H4 (cell line): ENCODE data around the gene ALDH3A2. TPM values are rescaled to one million over a fixed set of nuclear protein-coding genes. Genes with fewer than 3 reads are reported as not detected.

Experiments
- DNase-seq: peaks from one replicate; pipeline ENCODE4 v3.0.0-alpha.2; 2015; ENCODE audit warnings: low spot score
- total RNA-seq: library from RNA; depleted of rRNA; stranded (reverse); fragments of >200 nt; shearing (Covaris generic); gene quantifications from 2 replicates; pipeline ENCODE4 v1.2.3, GENCODE V29; 2014; rRNA removed

Gene ALDH3A2
- total RNA-seq, 1 experiment from 2014 or later: 158 TPM

GRCh38 chr17:19714542-19715411 is 66.2 kb downstream of the ALDH3A2 start:
- DNase-seq: no peak

- no peak for DNase-seq
Measured at GRCh38 chr17:19716108-19717030, 67.8 kb downstream of the ALDH3A2 start, which contains the start of gene SLC47A2. Gene SLC47A2 (minus strand): TSS chr17:19716584. CDS start chr17:19716555, 29 bp downstream.

DNA sequence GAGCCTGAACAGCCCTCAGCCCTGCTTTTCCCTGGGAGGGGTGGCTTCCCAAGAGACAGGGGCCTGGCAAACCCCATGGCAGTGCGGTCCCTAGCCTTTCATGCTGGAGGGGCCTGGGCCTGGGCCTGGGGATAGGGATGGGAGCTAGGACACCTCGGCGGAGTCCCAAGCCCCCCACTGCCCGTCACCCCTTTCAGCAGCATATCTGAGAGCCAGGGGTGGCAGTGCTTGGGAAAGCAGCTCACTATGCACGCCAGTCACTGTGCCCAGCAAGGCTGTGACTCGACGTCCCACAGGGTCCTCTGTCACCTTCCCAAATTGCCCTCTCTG is 68.4 kb downstream of the ALDH3A2 start:
- no peak for DNase-seq

DNA sequence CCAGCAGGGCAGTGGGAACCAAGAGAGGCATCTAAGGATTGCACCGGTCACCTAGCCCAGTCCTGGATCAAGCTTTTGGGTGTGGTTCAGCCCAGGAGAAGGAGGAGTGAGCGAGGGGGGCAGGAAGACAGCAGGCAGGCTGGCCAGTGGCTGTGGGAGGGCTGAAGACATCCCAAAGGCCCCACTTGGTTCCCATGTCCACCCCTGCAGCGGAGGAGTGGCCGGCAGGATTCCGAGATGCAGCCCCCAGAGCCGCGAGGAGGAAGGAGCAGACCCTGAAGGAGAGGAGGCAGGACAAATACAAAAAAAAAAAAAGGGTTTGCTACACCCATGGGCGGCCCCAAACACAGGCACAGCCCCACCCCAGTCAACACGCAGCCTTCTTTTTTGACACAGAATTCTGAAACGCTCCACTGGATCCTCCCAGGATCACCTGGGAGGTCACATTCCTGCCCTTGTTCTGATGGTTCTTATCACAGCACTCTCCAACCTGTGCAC is 68.9 kb downstream of the ALDH3A2 start:
- DNase-seq: no peak

DNA sequence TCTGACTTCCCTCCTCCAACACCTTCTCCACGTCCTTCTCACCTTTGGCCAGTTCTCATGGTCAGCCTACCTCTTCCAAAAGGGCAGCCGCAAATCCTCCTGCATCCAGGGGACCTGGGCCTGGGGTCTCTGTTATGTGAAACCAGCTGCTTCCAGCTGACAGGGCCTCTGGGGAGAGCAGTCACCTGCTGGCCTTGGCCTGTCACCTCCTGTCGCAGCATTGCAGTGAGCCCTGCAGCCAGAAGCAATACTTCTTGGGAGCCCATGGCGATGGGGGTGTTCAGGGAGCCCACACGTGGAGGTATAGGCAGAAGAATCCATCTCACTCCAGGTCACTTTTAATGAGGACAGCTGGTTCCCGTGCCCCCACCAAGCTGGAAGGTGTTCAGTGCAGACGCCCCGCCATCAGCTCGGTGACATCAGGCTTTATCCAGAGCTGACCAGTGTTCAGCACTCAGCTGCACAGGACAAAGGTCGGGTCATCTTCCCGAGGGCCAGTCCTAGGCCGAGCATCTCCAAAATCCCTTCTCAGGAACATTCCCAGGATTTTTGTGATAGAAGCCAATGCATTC is 69.6 kb downstream of the ALDH3A2 start:
- DNase-seq: no peak

- no peak for DNase-seq
Measured at GRCh38 chr17:19718613-19719354, 70.2 kb downstream of the ALDH3A2 start.

- DNase-seq: no peak
Measured at GRCh38 chr17:19719355-19720209, 71.0 kb downstream of the ALDH3A2 start.

DNA sequence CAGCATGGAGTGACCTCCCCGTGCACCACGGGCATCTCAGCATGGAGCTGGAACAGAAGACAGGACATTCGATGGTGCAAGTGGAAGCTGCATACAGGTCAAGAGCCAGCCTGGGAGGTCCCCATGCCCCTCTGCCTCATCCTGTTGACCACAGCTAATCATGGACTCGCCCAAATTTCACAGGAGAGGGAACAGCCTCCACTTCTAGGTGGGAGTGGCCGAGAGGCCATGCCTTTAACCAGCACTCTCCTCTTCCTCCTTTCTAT is 71.6 kb downstream of the ALDH3A2 start:
- DNase-seq: no peak

DNA sequence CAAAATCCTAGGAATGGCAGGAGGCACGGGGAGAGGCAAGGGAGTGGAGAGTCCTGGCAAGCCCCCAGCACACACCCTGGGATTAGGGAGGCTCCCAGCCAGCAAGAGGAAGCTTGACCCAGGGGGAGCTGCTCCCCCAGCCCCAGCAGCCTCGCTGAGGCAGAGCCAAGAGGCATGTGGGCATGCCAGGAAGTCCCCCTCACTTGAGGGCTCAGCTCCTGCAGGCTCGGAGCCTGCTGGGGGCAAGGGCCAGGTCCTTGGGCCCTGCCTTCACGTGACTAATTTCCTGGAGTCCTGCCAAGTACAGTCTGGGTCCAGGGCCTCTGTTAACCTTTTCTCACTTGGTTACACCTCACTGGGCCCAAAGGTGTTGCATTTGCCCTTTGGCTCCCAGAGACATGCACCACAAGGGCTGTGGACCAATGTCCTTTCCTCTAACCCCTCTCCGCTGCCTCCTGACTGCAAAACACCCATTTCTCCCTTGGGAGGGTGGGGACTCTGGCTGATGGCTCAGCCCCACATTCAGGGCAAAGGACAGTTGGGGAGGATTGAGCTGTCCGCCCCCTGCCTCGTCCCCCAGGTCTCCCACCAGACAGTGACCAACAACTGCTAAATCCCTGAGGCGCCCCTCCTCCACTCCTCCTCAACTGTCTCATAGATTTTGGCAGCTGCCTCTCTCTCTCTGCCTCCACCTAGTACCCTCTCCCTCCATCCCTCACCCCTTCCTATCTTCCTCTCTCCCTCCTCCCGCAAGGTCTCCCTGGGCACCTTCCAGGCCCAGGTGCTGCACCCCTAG is 72.3 kb downstream of the ALDH3A2 start:
- DNase-seq: no peak

GRCh38 chr17:19723964-19724363 is 75.4 kb downstream of the ALDH3A2 start:
- DNase-seq: no peak

- no peak for DNase-seq
Measured at GRCh38 chr17:19724501-19725420, 76.2 kb downstream of the ALDH3A2 start.

GRCh38 chr17:19725486-19725885 is 76.9 kb downstream of the ALDH3A2 start:
- DNase-seq: no peak

DNA sequence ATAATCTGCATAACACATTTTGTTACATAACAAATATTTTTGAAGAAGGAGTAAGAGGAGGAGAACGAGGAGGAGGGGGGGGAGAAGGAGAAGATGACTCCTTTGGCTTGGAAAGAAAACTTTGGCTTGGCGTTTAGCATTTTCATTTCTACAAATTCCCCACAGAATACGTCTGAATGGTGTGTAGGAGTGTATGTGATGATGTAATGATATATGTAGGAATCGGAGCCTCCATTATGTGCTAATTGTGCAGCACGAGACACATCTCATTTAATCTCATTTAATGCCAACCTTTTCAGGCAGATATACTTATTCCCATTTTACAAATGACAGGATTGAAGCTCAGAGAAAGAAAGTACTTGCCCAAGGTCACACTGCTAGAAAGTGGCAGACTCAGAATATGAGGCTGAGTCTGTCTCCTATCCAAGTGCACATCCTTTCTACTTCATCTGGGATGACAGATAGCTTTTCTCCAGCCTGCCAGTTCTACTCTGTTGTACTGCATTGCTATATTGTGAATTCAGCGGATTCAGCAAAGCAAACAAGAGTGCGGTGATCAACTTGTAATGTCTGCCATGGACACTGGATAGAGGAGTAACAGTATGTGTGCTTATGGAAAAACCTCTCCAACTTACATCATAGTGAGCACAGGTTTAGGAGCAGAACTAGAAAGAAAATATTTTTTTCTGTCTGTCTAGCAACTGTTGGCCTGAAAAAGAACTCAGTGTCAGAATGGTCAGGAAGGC is 78.3 kb downstream of the ALDH3A2 start:
- DNase-seq: no peak

Other genes with a start within 250 kb of the ALDH3A2 start
- 0.15 and 1.4 TPM in 2 replicates for gene RNF112, start 237.5 kb upstream of the ALDH3A2 start, total RNA-seq
- 1.3 and 2.2 TPM in 2 replicates for gene SLC47A1, start 114.9 kb upstream of the ALDH3A2 start, total RNA-seq
- not detected in 2 replicates for gene SLC47A2, start 67.8 kb downstream of the ALDH3A2 start, total RNA-seq
- gene ALDH3A1, start 99.5 kb downstream of the ALDH3A2 start, total RNA-seq: 41.9 and 51.1 TPM in 2 replicates
- gene ULK2, start 219.2 kb downstream of the ALDH3A2 start, total RNA-seq: 6.6 and 8.0 TPM in 2 replicates